DOHH2 (cell line): ENCODE measurements around the gene TRAF3IP3.
A peak's percentile ranks its signal among the peaks of the same experiment; 100 is the strongest.

Experiments
- H3F3A ChIP-seq: fragments of 200-600 bp; sonication (generic), shearing (Covaris generic); 2 replicates; pipeline ENCODE4 v1.6.0; 2016; ENCODE audit warnings: antibody characterized with exemption, mild to moderate bottlenecking; ENCODE audit not compliant: control insufficient read depth, insufficient read depth
- H3K27ac ChIP-seq: fragments of 200-600 bp; sonication (generic); 2 replicates; pipeline ENCODE4 v1.5.1; 2014; ENCODE audit warnings: low read depth, mild to moderate bottlenecking, low read length, moderate library complexity
- H3K27me3 ChIP-seq: fragments of 200-600 bp; sonication (generic); 2 replicates; pipeline ENCODE4 v1.6.1; 2014; ENCODE audit warnings: mild to moderate bottlenecking, low read length, mixed read lengths; ENCODE audit not compliant: control insufficient read depth
- H3K36me3 ChIP-seq: fragments of 200-600 bp; sonication (generic); 2 replicates; pipeline ENCODE4 v1.6.1; 2014; ENCODE audit warnings: mild to moderate bottlenecking, low read length, moderate library complexity, mixed read lengths; ENCODE audit not compliant: control insufficient read depth
- H3K4me1 ChIP-seq: fragments of 200-600 bp; sonication (generic); 2 replicates; pipeline ENCODE4 v1.6.1; 2014; ENCODE audit warnings: mild to moderate bottlenecking, low read length, mixed read lengths; ENCODE audit not compliant: control insufficient read depth
- H3K4me2 ChIP-seq: fragments of 200-600 bp; sonication (generic); 2 replicates; pipeline ENCODE4 v1.6.0; 2014; ENCODE audit warnings: mild to moderate bottlenecking, low read length, moderate library complexity
- H3K4me3 ChIP-seq: fragments of 200-600 bp; sonication (generic); 2 replicates; pipeline ENCODE4 v1.5.1; 2014; ENCODE audit warnings: mild to moderate bottlenecking, low read length, mixed read lengths
- H3K79me2 ChIP-seq: fragments of 200-600 bp; sonication (generic); 2 replicates; pipeline ENCODE4 v1.6.1; 2014; ENCODE audit warnings: mild to moderate bottlenecking, low read length, mixed read lengths; ENCODE audit not compliant: control insufficient read depth
- H3K9me2 ChIP-seq: fragments of 200-600 bp; sonication (generic); replicated peaks from 2 replicates; pipeline ENCODE4 v1.6.1; 2014; ENCODE audit warnings: mild to moderate bottlenecking, low read length, mixed read lengths; ENCODE audit not compliant: control insufficient read depth
- H3K9me3 ChIP-seq: fragments of 200-600 bp; sonication (generic); 2 replicates; pipeline ENCODE4 v1.6.1; 2014; ENCODE audit warnings: antibody characterized with exemption, low read length, mixed read lengths; ENCODE audit not compliant: control insufficient read depth, insufficient read depth
- H4K20me1 ChIP-seq: fragments of 200-600 bp; sonication (generic); 2 replicates; pipeline ENCODE4 v1.6.0; 2014; ENCODE audit warnings: low read depth, mild to moderate bottlenecking, antibody characterized with exemption, low read length, moderate library complexity; ENCODE audit not compliant: control insufficient read depth, insufficient read depth
- CTCF ChIP-seq: fragments of 200-600 bp; sonication (generic); IDR thresholded peaks from one replicate; pipeline ENCODE4 v1.5.1; 2014; ENCODE audit warnings: antibody characterized with exemption, mild to moderate bottlenecking, low read depth, low read length; ENCODE audit not compliant: poor library complexity, severe bottlenecking
- EZH2phosphoT487 ChIP-seq: fragments of 200-600 bp; sonication (generic); IDR thresholded peaks from 2 replicates; pipeline ENCODE4 v1.6.1; 2017; ENCODE audit warnings: borderline replicate concordance, mild to moderate bottlenecking, antibody characterized with exemption, low read length, moderate library complexity, mixed read lengths

The TRAF3IP3 gene

GRCh38 chr1:209783386-209783785, 27.5 kb downstream of the TRAF3IP3 start:
- peaks cover 25% of the 10 kb centered on the region for H3K79me2 ChIP-seq
- no peaks in the 10 kb centered on the region; the same call in 1 of the 2 replicates for H3K27me3 ChIP-seq
- H3K4me2 ChIP-seq, result peak overlapping the region; percentile 85
- no peaks in the 10 kb centered on the region for H4K20me1 ChIP-seq
- no peak overlapping the region for H3K27ac ChIP-seq
- no peaks in the 10 kb centered on the region for H3K9me2 ChIP-seq
- TF ChIP-seq EZH2phosphoT487, result no peak
- no peak for TF ChIP-seq CTCF
- peaks cover 16% of the 10 kb centered on the region for H3K4me1 ChIP-seq
- H3K36me3 ChIP-seq, result peaks cover 28% of the 10 kb centered on the region
- no peaks in the 10 kb centered on the region for H3F3A ChIP-seq
- peak overlapping the region; percentile 83 for H3K4me3 ChIP-seq
- H3K9me3 ChIP-seq, result peaks cover 11% of the 10 kb centered on the region

GRCh38 chr1:209784265-209785169, 28.7 kb downstream of the TRAF3IP3 start, which contains the start of gene C1orf74:
C1orf74 (minus strand) TSS chr1:209784559; CDS start chr1:209783634, 925 bp downstream.
- H3K27ac ChIP-seq, result peak within 1 kb of the TSS; percentile 44
- H3F3A ChIP-seq, result no peaks in the 10 kb centered on the region

GRCh38 chr1:209785592-209785991, 29.7 kb downstream of the TRAF3IP3 start:
- peaks cover 17% of the 10 kb centered on the region for H3K36me3 ChIP-seq
- H3K27me3 ChIP-seq, result peaks cover 5% of the 10 kb centered on the region
- no peak overlapping the region for H3K4me3 ChIP-seq

More at GRCh38 chr1:209784265-209785169, 28.7 kb downstream of the TRAF3IP3 start, which contains the start of gene C1orf74:
- Histone ChIP-seq H3K4me2 (peak within 1 kb of the TSS; percentile 85), H3K9me3 (peaks cover 11% of the 10 kb centered on the region), H4K20me1 (no peaks in the 10 kb centered on the region), H3K36me3 (peaks cover 24% of the 10 kb centered on the region), H3K4me1 (peaks cover 16% of the 10 kb centered on the region), H3K27me3 (no peaks in the 10 kb centered on the region; the same call in 1 of the 2 replicates), H3K4me3 (peak within 1 kb of the TSS; percentile 83), H3K79me2 (peaks cover 25% of the 10 kb centered on the region), H3K9me2 (no peaks in the 10 kb centered on the region)
- no peak for TF ChIP-seq EZH2phosphoT487
- no peak for TF ChIP-seq CTCF

More at GRCh38 chr1:209785592-209785991, 29.7 kb downstream of the TRAF3IP3 start:
- Histone ChIP-seq H4K20me1 (no peaks in the 10 kb centered on the region), H3K9me2 (no peaks in the 10 kb centered on the region), H3K9me3 (peaks cover 11% of the 10 kb centered on the region), H3K4me2 (no peak overlapping the region), H3K27ac (no peak overlapping the region), H3F3A (no peaks in the 10 kb centered on the region), H3K79me2 (peaks cover 25% of the 10 kb centered on the region), H3K4me1 (peaks cover 16% of the 10 kb centered on the region)
- TF ChIP-seq EZH2phosphoT487 (no peak), CTCF (no peak)
